WTC11 (cell line): Measurements from ENCODE around the gene GBF1. TPM values are rescaled to one million over a fixed set of nuclear protein-coding genes. Genes with fewer than 3 reads are reported as not detected.

Source experiments
- ATAC-seq: fragments of 200-7000 bp; cut with Tn5 transposase; 2 replicates; pipeline ENCODE4 v1.10.0; 2021; ENCODE audit warnings: mild to moderate bottlenecking, moderate library complexity
- CTCF ChIA-PET: fragments of 300-600 bp; sonication (Branson Sonifier 250); formaldehyde crosslinking; loops from one replicate; lab custom pipeline; 2021; ENCODE audit warnings: antibody characterized with exemption; lab: Charles Lee
- POLR2A ChIA-PET: fragments of 350-600 bp; sonication (Branson Sonifier 250); formaldehyde crosslinking; loops from one replicate; lab custom pipeline; 2021; ENCODE audit warnings: antibody characterized with exemption; lab: Charles Lee
- DNase-seq: peaks from one replicate; pipeline ENCODE4 v3.0.0; 2021; ENCODE audit warnings: low spot score
- H3K27ac Mint-ChIP-seq: 2 replicates; pipeline ENCODE4 v1.8.0; 2021; ENCODE audit warnings: mixed read lengths
- H3K27me3 Mint-ChIP-seq: 2 replicates; pipeline ENCODE4 v1.8.0; 2021; ENCODE audit warnings: low read depth, mild to moderate bottlenecking, moderate library complexity, mixed read lengths
- H3K36me3 Mint-ChIP-seq: 2 replicates; pipeline ENCODE4 v1.8.0; 2021; ENCODE audit warnings: mixed read lengths
- H3K4me1 Mint-ChIP-seq: 2 replicates; pipeline ENCODE4 v1.8.0; 2022; ENCODE audit warnings: mixed read lengths
- H3K4me3 Mint-ChIP-seq: 2 replicates; pipeline ENCODE4 v1.8.0; 2021; ENCODE audit warnings: mild to moderate bottlenecking, moderate library complexity, mixed read lengths
- H3K9me3 Mint-ChIP-seq: 2 replicates; pipeline ENCODE4 v1.8.0; 2021; ENCODE audit warnings: mixed read lengths
- CREB1 ChIP-seq: sonication (generic); formaldehyde crosslinking; IDR thresholded peaks from 2 replicates; pipeline ENCODE4 v1.8.0; 2023; ENCODE audit warnings: mild to moderate bottlenecking, missing genetic modification reagents
- ESRRA ChIP-seq: sonication (generic); formaldehyde crosslinking; IDR thresholded peaks from 2 replicates; pipeline ENCODE4 v1.8.1; 2022; ENCODE audit warnings: mild to moderate bottlenecking, missing genetic modification reagents, borderline replicate concordance
- FOXJ3 ChIP-seq: sonication (generic); formaldehyde crosslinking; IDR thresholded peaks from 2 replicates; pipeline ENCODE4 v1.9.0; 2021; ENCODE audit warnings: missing genetic modification reagents, mild to moderate bottlenecking, borderline replicate concordance
- FOXK1 ChIP-seq: sonication (generic); formaldehyde crosslinking; IDR thresholded peaks from 2 replicates; pipeline ENCODE4 v1.8.0; 2022; ENCODE audit warnings: mild to moderate bottlenecking, moderate library complexity, missing genetic modification reagents
- JUN ChIP-seq: sonication (generic); formaldehyde crosslinking; IDR thresholded peaks from 2 replicates; pipeline ENCODE4 v1.8.0; 2023; ENCODE audit warnings: mild to moderate bottlenecking, missing genetic modification reagents
- RELA ChIP-seq: sonication (generic); formaldehyde crosslinking; IDR thresholded peaks from 2 replicates; pipeline ENCODE4 v1.8.1; 2022; ENCODE audit warnings: missing genetic modification reagents, mild to moderate bottlenecking, borderline replicate concordance
- RORB ChIP-seq: fragments of 250-450 bp; sonication (Bioruptor Pico); IDR thresholded peaks from 2 replicates; pipeline ENCODE4 v1.9.0; 2021; ENCODE audit warnings: mild to moderate bottlenecking
- SMAD4 ChIP-seq: sonication (generic); formaldehyde crosslinking; IDR thresholded peaks from 2 replicates; pipeline ENCODE4 v1.8.0; 2022; ENCODE audit warnings: mild to moderate bottlenecking, missing genetic modification reagents
- TEAD4 ChIP-seq: sonication (generic); formaldehyde crosslinking; IDR thresholded peaks from 2 replicates; pipeline ENCODE4 v1.8.0; 2022; ENCODE audit warnings: mild to moderate bottlenecking, missing genetic modification reagents
- TP53 ChIP-seq: sonication (generic); formaldehyde crosslinking; IDR thresholded peaks from 2 replicates; pipeline ENCODE4 v1.8.1; 2023; ENCODE audit warnings: mild to moderate bottlenecking, missing genetic modification reagents
- ZNF671 ChIP-seq: fragments of 250-450 bp; sonication (Bioruptor Pico); IDR thresholded peaks from 2 replicates; pipeline ENCODE4 v1.8.0; 2021; ENCODE audit warnings: mild to moderate bottlenecking
- total RNA-seq: library from RNA; stranded (reverse); gene quantifications from 3 replicates; pipeline ENCODE4 v1.2.3, GENCODE V29; 2021
- TF ChIP-seq, protein P1 (sequence below): fragments of 250-450 bp; sonication (Bioruptor Pico); conservative IDR thresholded peaks from 2 replicates; pipeline ENCODE4 v1.9.0; 2021; ENCODE audit warnings: mild to moderate bottlenecking
- TF ChIP-seq, protein P2 (sequence below): sonication (generic); formaldehyde crosslinking; IDR thresholded peaks from 2 replicates; pipeline ENCODE4 v1.8.0; 2022; ENCODE audit warnings: mild to moderate bottlenecking, missing genetic modification reagents
- TF ChIP-seq, protein P3 (sequence below): fragments of 250-450 bp; sonication (Bioruptor Pico); IDR thresholded peaks from 2 replicates; pipeline ENCODE4 v1.9.0; 2021; ENCODE audit warnings: moderate library complexity, mild to moderate bottlenecking, inconsistent platforms, borderline replicate concordance
- TF ChIP-seq, protein P4 (sequence below): sonication (generic); formaldehyde crosslinking; IDR thresholded peaks from 2 replicates; pipeline ENCODE4 v1.8.1; 2023; ENCODE audit warnings: mild to moderate bottlenecking, missing genetic modification reagents, moderate library complexity

GBF1 gene
- total RNA-seq, 1 experiment from 2014 or later = 32.4 TPM

DNA sequence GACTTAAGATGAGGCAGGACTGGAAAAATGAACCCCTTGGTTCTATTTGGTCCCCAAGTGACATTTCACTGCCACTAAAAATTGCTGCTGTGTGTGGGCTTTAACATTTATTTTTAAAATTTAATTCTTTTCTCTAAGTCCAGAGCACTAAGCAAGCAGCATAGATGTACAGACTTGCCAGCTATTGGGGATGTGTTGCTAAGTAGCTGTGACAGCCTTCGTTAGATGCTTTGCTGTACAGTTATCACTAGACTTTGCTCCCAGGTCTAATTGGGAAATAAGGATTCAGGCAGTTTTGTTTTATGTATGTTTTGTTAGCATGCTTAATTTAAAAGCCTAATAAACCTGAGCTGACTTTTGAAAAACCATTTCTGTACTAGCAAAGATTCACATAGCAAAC lies 51.8 kb downstream of the GBF1 start:
- DNase-seq = no peak
- ChIA-PET POLR2A (no interaction called here), CTCF (interaction anchor here (0.7 kb wide), 1 partner anchor 139 kb away, joined by 3 read pairs; no protein-coding TSS in a partner anchor)
- Mint-ChIP-seq H3K4me1 (0 out of 2 replicates have a peak, but pooled peaks cover 2% of the 10 kb centered on the region), H3K9me3 (peaks cover 16% of the 10 kb centered on the region), H3K27me3 (no peaks in the 10 kb centered on the region), H3K36me3 (peaks cover 10% of the 10 kb centered on the region), H3K4me3 (no peak overlapping the region), H3K27ac (no peak overlapping the region)
- no peak for ATAC-seq
- TF ChIP-seq FOXJ3 (CRISPR knock-in tag) (no peak), RORB (CRISPR knock-in tag) (no peak), FOXK1 (CRISPR knock-in tag) (no peak), TP53 (no peak)

GRCh38 chr10:102298899-102299298 lies 53.6 kb downstream of the GBF1 start:
- peaks cover 15% of the 10 kb centered on the region for H3K36me3 Mint-ChIP-seq
- no peaks in the 10 kb centered on the region for H3K27me3 Mint-ChIP-seq
- ATAC-seq = no peak
- H3K9me3 Mint-ChIP-seq = peaks cover 22% of the 10 kb centered on the region
- TF ChIP-seq, protein P1, sequence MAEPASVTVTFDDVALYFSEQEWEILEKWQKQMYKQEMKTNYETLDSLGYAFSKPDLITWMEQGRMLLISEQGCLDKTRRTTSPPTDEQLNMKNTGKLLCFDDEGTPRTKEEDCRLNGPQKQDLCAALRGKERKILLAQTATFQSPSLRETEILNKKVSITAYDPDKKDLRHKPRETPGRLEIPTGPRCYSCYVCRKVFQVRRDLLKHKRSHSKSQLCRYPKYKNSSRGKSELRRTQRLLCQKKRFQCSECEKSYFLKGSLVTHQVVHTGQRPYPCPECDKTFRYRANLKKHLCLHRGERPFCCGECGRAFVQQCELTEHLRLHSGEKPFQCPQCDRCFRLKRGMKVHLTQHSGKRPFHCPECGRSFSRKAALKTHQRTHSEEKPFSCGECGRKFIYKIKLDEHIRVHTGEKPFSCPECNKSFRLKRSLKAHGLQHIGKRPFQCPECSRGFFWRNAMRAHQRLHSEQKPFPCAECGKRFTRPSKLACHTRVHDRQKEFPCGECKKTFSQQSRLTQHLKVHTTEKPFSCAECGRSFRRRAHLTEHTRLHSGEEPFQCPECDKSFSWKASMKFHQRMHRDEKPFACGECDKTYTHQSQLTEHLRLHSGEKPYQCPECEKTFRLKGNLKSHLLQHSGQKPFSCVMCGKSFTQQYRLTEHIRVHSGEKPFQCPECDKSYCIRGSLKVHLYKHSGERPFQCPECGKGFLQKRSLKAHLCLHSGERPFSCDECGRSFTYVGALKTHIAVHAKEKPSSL (CRISPR knock-in tag) = no peak
- H3K27ac Mint-ChIP-seq = no peak overlapping the region
- ChIA-PET CTCF (interaction anchor here (1.2 kb wide), 1 partner anchor 67 kb away, joined by 3 read pairs; no protein-coding TSS in a partner anchor), POLR2A (no interaction called here)
- H3K4me3 Mint-ChIP-seq = no peak overlapping the region
- no peak for DNase-seq
- 0 out of 2 replicates have a peak, but pooled peaks cover 2% of the 10 kb centered on the region for H3K4me1 Mint-ChIP-seq

DNA sequence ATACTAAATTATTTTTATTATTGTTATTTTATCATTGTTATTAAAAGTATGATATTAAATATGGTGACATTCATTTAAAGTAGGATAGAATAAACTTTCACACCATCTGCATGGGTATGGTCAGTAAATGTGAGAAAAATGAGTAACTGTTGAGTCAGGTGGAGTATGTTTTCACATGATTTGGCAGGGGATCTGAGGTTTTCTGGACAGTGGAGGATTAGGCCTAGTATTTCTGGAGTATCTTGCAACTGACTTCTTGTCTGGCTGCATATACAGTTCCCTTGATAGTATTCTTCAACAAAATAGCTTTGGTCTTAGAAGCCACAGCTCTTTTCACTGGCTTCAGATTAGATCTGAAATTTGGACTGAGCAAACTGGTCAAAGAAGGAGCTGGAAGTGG lies 54.5 kb downstream of the GBF1 start:
- peaks cover 22% of the 10 kb centered on the region for H3K9me3 Mint-ChIP-seq
- H3K36me3 Mint-ChIP-seq = peaks cover 15% of the 10 kb centered on the region
- ATAC-seq = no peak
- H3K27me3 Mint-ChIP-seq = no peaks in the 10 kb centered on the region
- no peak overlapping the region for H3K27ac Mint-ChIP-seq
- no peak for DNase-seq
- TF ChIP-seq JUN (CRISPR knock-in tag) (no peak), TEAD4 (CRISPR knock-in tag) (no peak), FOXK1 (CRISPR knock-in tag) (no peak), SMAD4 (CRISPR knock-in tag) (no peak), ZNF671 (CRISPR knock-in tag) (no peak)
- TF ChIP-seq, protein P2, sequence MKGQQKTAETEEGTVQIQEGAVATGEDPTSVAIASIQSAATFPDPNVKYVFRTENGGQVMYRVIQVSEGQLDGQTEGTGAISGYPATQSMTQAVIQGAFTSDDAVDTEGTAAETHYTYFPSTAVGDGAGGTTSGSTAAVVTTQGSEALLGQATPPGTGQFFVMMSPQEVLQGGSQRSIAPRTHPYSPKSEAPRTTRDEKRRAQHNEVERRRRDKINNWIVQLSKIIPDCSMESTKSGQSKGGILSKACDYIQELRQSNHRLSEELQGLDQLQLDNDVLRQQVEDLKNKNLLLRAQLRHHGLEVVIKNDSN (CRISPR knock-in tag) = no peak
- TF ChIP-seq, protein P3, sequence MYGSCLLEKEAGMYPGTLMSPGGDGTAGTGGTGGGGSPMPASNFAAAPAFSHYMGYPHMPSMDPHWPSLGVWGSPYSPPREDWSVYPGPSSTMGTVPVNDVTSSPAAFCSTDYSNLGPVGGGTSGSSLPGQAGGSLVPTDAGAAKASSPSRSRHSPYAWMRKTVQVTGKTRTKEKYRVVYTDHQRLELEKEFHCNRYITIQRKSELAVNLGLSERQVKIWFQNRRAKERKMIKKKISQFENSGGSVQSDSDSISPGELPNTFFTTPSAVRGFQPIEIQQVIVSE (CRISPR knock-in tag) = no peak
- CTCF ChIA-PET = interaction anchor here (0.8 to 1.1 kb wide), 2 partner anchors 52 to 84 kb away, joined by 3 read pairs; no protein-coding TSS in a partner anchor
- H3K4me3 Mint-ChIP-seq = no peak overlapping the region
- POLR2A ChIA-PET = no interaction called here
- 0 out of 2 replicates have a peak, but pooled peaks cover under 1% of the 10 kb centered on the region for H3K4me1 Mint-ChIP-seq

DNA sequence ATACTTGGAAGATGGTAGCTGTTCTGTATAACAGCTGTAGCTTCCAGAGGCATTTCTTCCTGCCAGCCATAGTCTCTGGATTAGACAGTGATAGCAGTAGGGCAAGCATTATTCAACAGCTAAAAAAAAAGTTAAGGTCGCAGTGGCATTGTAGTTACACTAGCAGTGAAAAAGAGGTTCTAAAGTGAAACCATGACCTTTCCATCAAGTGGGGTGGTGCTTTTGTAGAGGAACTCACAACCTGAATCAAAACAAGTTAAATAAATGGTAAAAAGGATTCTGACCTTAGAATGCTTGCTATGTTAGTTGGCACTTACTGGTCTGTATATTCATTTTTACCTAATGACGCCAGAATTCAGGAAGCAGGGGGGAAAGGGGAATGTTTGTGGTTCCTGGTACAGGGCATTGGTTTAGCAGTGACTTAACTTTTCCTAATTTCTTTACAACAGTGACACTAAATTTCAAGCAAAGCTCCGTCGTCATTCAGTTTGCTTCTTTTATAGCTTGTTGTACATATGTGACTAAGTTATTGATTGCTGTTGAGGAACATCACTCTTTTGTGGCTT lies 55.0 kb downstream of the GBF1 start:
- CTCF ChIA-PET = interaction anchor here (0.6 to 1.1 kb wide), 3 partner anchors 52 to 1147 kb away, joined by 3 read pairs; no protein-coding TSS in a partner anchor
- no peaks in the 10 kb centered on the region for H3K27me3 Mint-ChIP-seq
- no peak overlapping the region for H3K4me3 Mint-ChIP-seq
- H3K27ac Mint-ChIP-seq = no peak overlapping the region
- no peak for ATAC-seq
- no peaks in the 10 kb centered on the region for H3K4me1 Mint-ChIP-seq
- peaks cover 22% of the 10 kb centered on the region for H3K9me3 Mint-ChIP-seq
- no peak for DNase-seq
- POLR2A ChIA-PET = no interaction called here
- H3K36me3 Mint-ChIP-seq = peaks cover 15% of the 10 kb centered on the region
- TF ChIP-seq, protein P1 (CRISPR knock-in tag) = no peak
- TF ChIP-seq RELA (CRISPR knock-in tag) (no peak), ESRRA (CRISPR knock-in tag) (no peak), CREB1 (CRISPR knock-in tag) (no peak)
- TF ChIP-seq, protein P3 (CRISPR knock-in tag) = no peak
- TF ChIP-seq, protein P4, sequence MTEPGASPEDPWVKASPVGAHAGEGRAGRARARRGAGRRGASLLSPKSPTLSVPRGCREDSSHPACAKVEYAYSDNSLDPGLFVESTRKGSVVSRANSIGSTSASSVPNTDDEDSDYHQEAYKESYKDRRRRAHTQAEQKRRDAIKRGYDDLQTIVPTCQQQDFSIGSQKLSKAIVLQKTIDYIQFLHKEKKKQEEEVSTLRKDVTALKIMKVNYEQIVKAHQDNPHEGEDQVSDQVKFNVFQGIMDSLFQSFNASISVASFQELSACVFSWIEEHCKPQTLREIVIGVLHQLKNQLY (CRISPR knock-in tag) = no peak
